BJ (cell line): ENCODE results near the gene TSKU. TPM values are rescaled to one million over a fixed set of nuclear protein-coding genes. Genes with fewer than 3 reads are reported as not detected.

ENCODE experiments used
- CTCF ChIA-PET: fragments of 350-600 bp; formaldehyde crosslinking; extraction: SDS; loops from one replicate; lab custom pipeline; 2021; ENCODE audit warnings: antibody characterized with exemption, inconsistent platforms; lab: Yijun Ruan, JAX
- POLR2A ChIA-PET: fragments of 300-600 bp; sonication (Branson Sonifier 250); formaldehyde crosslinking; extraction: SDS; loops from one replicate; lab custom pipeline; 2021; ENCODE audit warnings: antibody characterized with exemption; lab: Charles Lee
- DNase-seq: peaks from one replicate; pipeline ENCODE4 v3.0.0-alpha.2; 2011; ENCODE audit warnings: low read depth
- H3K27me3 ChIP-seq: 2 replicates; pipeline ENCODE4 v1.6.0; 2011; ENCODE audit warnings: low read length; ENCODE audit not compliant: control insufficient read depth, insufficient read depth
- H3K36me3 ChIP-seq: 2 replicates; pipeline ENCODE4 v1.5.1; 2011; ENCODE audit warnings: low read length; ENCODE audit not compliant: control insufficient read depth, insufficient read depth
- H3K4me3 ChIP-seq: 2 replicates; pipeline ENCODE4 v1.5.1; 2011; ENCODE audit warnings: low read depth, mild to moderate bottlenecking, control low read depth, low read length
- polyA plus RNA-seq: library from polyadenylated mRNA; depleted of rRNA; stranded (reverse); fragments of >200 nt; gene quantifications from 2 replicates; pipeline ENCODE4 v1.2.3, GENCODE V29; 2011
- TF ChIP-seq, protein P1 (sequence below): IDR thresholded peaks from 2 replicates; pipeline ENCODE4 v1.5.1; 2011; ENCODE audit warnings: low read depth, mild to moderate bottlenecking, control low read depth, inconsistent platforms, low read length, moderate library complexity; ENCODE audit not compliant: insufficient read depth

TSKU gene
- polyA plus RNA-seq, 1 experiment, result 27.3 TPM

DNA sequence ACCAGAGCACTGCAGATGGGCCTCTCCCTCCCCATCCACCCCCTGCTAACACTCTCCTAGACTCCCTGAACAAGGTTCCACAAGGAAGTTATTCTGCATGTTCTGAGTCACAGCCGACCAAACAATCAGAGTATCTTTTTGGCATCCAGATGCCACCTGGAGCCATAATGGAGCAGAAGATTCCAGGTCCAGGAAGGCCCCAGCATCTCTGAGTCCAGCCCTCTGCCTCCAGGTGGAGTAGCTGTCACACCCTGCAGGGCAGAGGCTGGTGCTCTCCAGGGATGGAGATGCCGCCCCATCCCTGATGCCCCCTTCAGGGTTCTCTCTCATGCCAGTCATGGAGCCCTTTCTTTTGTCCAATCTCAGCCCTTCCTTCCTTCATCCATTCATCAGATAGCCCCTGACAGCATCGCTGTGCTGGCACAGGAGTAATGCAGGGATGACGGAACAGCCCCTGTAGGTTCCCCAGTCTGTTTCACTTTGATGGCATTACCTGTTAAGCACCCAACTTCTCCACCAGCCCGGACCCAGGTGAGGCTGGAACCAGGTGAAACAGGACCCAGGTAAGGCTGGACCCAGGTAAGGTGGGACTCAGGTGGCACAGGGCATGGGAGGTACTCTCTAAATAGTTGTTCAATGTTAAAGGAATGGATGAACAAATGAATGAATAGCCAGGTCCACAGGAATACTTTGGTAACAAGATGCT lies 20.1 kb upstream of the TSKU start:
- CTCF ChIA-PET, result interaction anchor here (0.6 to 2.0 kb wide), 4 partner anchors 29 to 43 kb away, joined by 3 to 7 read pairs (median 4); no protein-coding TSS in a partner anchor
- no peak for DNase-seq
- Histone ChIP-seq H3K27me3 (peaks cover 4% of the 10 kb centered on the region), H3K4me3 (no peak overlapping the region), H3K36me3 (no peaks in the 10 kb centered on the region)
- POLR2A ChIA-PET, result no interaction called here
- TF ChIP-seq, protein P1, sequence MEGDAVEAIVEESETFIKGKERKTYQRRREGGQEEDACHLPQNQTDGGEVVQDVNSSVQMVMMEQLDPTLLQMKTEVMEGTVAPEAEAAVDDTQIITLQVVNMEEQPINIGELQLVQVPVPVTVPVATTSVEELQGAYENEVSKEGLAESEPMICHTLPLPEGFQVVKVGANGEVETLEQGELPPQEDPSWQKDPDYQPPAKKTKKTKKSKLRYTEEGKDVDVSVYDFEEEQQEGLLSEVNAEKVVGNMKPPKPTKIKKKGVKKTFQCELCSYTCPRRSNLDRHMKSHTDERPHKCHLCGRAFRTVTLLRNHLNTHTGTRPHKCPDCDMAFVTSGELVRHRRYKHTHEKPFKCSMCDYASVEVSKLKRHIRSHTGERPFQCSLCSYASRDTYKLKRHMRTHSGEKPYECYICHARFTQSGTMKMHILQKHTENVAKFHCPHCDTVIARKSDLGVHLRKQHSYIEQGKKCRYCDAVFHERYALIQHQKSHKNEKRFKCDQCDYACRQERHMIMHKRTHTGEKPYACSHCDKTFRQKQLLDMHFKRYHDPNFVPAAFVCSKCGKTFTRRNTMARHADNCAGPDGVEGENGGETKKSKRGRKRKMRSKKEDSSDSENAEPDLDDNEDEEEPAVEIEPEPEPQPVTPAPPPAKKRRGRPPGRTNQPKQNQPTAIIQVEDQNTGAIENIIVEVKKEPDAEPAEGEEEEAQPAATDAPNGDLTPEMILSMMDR, result no peak

DNA sequence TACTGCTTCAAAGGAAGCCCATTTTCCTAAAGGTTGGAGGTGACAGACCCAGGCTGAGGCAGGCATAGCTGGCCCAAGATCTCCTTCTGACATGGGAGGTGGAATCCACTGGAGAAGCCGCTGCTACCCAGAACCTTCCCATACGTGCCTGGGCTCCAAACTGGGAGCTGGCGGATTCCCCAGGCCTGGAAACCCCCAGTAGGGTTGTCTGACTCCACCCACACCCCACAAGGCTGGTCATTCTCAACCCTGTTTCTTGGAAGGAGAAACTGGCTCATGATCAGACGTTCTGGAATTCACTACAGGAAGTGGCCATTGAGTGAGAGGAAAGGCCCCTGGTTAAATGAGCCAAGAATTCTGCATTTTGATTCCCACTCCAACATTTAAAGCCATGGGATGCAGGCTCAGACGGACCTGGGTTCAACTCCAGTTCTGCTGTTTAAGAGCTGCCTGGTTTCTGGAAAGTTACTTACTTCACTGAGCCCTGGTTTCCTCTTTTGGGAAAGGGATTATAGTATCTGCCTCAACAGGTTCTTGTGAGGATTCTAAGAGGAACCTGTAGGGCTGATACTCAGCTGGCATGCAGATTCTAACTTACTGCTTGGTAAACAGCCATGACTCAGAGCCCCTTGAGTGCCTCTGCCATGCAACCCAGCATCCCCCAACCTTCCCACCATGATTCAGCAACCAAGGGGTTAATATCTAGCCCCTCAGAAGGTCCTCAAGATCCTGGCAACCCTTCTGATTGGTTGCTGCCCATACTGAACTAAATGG lies 19.4 kb upstream of the TSKU start:
- ChIA-PET POLR2A (no interaction called here), CTCF (interaction anchor here (0.6 to 1.3 kb wide), 4 partner anchors 11 to 75 kb away, joined by 3 to 5 read pairs (median 4); no protein-coding TSS in a partner anchor)
- Histone ChIP-seq H3K36me3 (no peaks in the 10 kb centered on the region), H3K4me3 (no peak overlapping the region), H3K27me3 (peaks cover 2% of the 10 kb centered on the region)
- TF ChIP-seq, protein P1, result no peak
- DNase-seq, result peak; percentile 61

DNA sequence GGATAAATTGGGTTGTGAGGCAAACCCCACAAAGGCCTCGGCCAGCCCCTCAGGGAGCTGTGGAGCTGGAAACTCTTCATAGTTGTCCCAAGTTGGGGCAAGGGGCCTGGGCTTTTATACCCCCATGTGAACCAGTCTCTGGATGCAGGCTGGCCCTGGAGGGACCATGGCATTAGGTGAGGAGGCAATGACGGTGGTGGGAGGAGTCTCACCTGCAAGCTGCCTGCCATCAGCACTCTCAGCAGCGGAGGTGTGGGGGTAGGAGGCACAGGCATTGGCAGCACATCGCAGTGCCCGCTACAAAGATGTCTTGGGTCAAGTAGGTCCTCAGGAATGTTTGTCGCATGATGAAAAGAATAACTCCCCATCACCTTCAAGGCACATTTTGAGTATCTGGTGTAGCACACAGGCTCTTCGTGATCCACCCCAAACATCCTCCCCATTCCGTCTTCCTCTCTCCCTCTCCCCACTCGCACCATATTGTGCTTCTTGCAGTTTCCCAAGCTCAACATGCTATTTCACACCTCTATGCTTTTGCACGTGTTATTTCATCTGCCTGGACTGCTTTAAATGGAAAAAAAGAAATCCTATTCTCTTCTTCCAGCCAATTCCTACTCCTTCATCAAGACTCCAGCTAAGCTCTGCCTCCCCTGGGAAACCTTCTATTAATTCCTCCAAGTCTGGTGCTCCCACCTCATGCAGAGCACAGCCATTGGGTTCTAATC lies 18.1 kb upstream of the TSKU start:
- ChIA-PET POLR2A (no interaction called here), CTCF (interaction anchor here (1.1 kb wide), 1 partner anchor 31 kb away, joined by 5 read pairs; no protein-coding TSS in a partner anchor)
- no peak for DNase-seq
- Histone ChIP-seq H3K4me3 (no peak overlapping the region), H3K36me3 (no peaks in the 10 kb centered on the region), H3K27me3 (no peaks in the 10 kb centered on the region)
- TF ChIP-seq, protein P1, result no peak

DNA sequence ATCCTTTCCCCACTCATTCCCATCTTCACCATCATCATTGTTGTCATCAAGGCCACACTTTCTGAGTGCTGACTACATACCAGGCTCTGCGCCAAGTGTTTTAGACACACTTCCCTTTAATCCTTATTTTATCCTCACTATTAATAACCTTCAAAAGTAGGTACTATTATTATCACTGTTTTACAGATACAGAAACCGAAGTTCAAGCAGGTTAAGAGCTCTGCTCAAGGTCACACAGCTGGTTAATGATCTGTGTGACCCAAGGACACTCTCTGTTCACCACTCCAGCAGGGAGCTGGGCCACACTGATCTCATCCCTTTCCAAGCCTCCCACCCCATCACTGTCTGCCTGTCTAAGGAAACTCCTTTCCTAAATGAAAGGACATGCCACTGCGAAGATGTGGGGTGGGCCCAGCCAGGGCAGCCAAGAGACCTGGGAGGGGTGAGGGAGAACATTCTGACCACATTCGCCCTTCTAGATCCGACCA lies 17.2 kb upstream of the TSKU start:
- Histone ChIP-seq H3K36me3 (no peaks in the 10 kb centered on the region), H3K27me3 (no peaks in the 10 kb centered on the region), H3K4me3 (no peak overlapping the region)
- TF ChIP-seq, protein P1, result no peak
- ChIA-PET POLR2A (no interaction called here), CTCF (no interaction called here)
- DNase-seq, result no peak

DNA sequence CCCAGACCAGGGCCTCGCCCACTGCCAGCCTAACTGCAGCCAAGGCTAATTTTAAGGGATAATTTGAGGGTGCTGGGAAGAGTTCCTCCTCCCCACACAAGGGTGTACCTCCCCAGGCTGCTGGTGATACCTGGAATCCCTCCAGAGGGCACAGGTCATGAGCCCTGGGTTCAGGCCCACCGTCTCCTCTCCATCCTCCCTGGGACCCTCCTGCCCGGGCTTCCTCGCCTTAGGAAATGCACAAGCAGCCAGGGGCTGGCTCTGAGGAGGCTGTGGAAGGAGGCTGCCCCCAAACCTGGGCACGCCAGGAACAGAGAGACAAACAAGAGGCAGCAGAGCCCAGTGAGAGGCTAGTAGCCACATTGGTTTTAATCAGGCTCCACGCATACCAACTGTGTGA lies 16.6 kb upstream of the TSKU start:
- ChIA-PET POLR2A (no interaction called here), CTCF (interaction anchor here (1.8 kb wide), 1 partner anchor 32 kb away, joined by 4 read pairs; no protein-coding TSS in a partner anchor)
- Histone ChIP-seq H3K36me3 (no peaks in the 10 kb centered on the region), H3K27me3 (no peaks in the 10 kb centered on the region), H3K4me3 (no peak overlapping the region)
- no peak for DNase-seq
- TF ChIP-seq, protein P1, result no peak
